Breast epithelium (tissue), 3 donors: ENCODE data around the gene ATP13A1.

ENCODE experiments used
- POLR2A ChIP-seq: fragments of 450-650 bp; IDR thresholded peaks from one replicate; pipeline ENCODE4 v1.6.1; 2016; ENCODE audit warnings: antibody characterized with exemption, mild to moderate bottlenecking, moderate library complexity
- POLR2AphosphoS5 ChIP-seq, 3 donors: sonication (generic); formaldehyde crosslinking; IDR thresholded peaks; one replicate each; pipeline ENCODE4 v1.6.1; 2017; ENCODE audit warnings: antibody characterized with exemption in 3 of 3
- TF ChIP-seq, protein P1 (sequence below), 3 donors: fragments of 450-650 bp; IDR thresholded peaks; one replicate each; pipeline ENCODE4 v1.5.1; 2016 to 2017; ENCODE audit warnings: antibody characterized with exemption in 3 of 3, mild to moderate bottlenecking in 3 of 3, moderate library complexity in 3 of 3

DNA sequence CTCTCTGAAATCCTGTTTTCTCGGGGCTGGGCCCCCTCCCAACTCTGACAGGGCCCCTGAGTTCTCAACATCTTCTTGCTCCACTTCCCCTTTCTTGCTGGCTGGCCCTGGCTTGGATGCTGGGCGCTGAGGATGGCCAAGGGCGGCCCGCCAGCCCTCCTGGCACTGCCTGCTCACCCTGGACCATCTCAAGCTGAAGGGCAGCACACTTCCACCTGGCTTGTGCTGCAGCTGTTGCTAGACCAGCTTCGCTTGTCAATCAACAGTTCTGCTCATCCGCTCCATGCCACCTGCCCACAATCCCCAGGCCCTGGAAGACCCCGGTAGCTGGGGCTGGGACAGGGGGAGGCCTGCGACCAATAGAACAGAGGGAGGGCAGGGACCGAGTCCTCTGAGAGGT is 13.1 kb downstream of the ATP13A1 start:
- TF ChIP-seq, protein P1, sequence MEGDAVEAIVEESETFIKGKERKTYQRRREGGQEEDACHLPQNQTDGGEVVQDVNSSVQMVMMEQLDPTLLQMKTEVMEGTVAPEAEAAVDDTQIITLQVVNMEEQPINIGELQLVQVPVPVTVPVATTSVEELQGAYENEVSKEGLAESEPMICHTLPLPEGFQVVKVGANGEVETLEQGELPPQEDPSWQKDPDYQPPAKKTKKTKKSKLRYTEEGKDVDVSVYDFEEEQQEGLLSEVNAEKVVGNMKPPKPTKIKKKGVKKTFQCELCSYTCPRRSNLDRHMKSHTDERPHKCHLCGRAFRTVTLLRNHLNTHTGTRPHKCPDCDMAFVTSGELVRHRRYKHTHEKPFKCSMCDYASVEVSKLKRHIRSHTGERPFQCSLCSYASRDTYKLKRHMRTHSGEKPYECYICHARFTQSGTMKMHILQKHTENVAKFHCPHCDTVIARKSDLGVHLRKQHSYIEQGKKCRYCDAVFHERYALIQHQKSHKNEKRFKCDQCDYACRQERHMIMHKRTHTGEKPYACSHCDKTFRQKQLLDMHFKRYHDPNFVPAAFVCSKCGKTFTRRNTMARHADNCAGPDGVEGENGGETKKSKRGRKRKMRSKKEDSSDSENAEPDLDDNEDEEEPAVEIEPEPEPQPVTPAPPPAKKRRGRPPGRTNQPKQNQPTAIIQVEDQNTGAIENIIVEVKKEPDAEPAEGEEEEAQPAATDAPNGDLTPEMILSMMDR (IDR thresholded peaks at IDR 0.05) = no peak
- TF ChIP-seq POLR2A = no peak
- no peak for TF ChIP-seq POLR2AphosphoS5 (IDR thresholded peaks at IDR 0.05)
